Measurements from ENCODE around the gene RNASEL.

DNA sequence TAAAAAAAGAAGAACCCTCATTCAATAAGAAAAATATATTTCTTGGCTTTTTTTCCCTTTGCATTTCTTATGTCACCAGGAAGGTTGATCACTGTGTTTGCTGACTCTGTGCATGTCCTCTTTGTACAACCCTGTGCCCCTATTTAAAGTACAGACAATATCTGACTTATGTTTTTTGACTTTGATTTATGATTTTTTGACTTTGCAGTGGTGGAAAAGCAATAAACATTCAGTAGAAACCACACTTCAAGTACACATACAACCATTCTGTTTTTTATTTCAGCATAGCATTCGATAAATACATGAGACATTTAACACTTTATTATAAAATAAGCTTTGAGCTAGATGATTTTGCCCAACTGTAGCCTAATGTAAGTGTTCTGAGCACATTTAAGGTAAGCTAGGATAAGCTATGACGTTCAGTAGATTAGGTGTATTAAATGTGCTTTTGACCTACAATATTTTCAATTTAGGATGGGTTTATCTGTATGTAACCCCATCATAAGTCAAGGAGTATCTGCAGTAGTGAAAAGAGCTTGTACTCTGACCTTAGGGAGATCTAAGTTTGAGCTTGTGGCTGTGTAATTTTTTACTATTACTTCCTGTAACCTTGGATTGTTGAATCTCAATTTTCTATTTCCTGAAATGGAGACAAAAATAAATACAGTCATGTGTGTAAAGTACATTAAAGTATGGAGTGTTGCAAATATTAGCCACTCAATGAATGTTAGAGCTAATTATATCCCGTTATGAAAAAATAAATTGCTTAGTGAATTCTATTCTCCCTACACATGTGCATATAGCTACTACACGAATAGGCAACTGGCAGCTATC is 1.2 kb downstream of the RNASEL start:
- no peak for TF ChIP-seq POLR2A (IDR thresholded peaks at IDR 0.05; ENCODE audit: low read length)
- no peak for TF ChIP-seq GATA1 (IDR thresholded peaks at IDR 0.05; ENCODE audit: low read depth, low read length)

All from erythroblast (primary cell).